Smooth muscle cell (in vitro differentiated cells): Measurements from ENCODE around the gene RBM38. TPM values are rescaled to one million over a fixed set of nuclear protein-coding genes. Genes with fewer than 3 reads are reported as not detected.

ENCODE experiments used
- DNase-seq: peaks from one replicate; lab custom pipeline; 2025; ENCODE audit not compliant: unreplicated experiment; lab: John Stamatoyannopoulos, UW
- H2AFZ ChIP-seq: fragments of 200-600 bp; sonication (generic); 2 replicates; pipeline ENCODE4 v1.6.0; 2016; ENCODE audit warnings: antibody characterized with exemption, low read depth, mild to moderate bottlenecking
- H3F3A ChIP-seq: fragments of 200-600 bp; sonication (generic); 2 replicates; pipeline ENCODE4 v1.6.0; 2017; ENCODE audit warnings: antibody characterized with exemption, low read depth
- H3K27ac ChIP-seq: fragments of 200-600 bp; sonication (generic); 2 replicates; pipeline ENCODE4 v1.5.1; 2016; ENCODE audit warnings: low read depth, mild to moderate bottlenecking
- H3K27me3 ChIP-seq: fragments of 200-600 bp; sonication (generic); 2 replicates; pipeline ENCODE4 v1.6.1; 2016; ENCODE audit warnings: low read depth, mild to moderate bottlenecking
- H3K36me3 ChIP-seq: fragments of 200-600 bp; sonication (generic); 2 replicates; pipeline ENCODE4 v1.5.1; 2016; ENCODE audit warnings: low read depth
- H3K4me1 ChIP-seq: fragments of 200-600 bp; sonication (generic); 2 replicates; pipeline ENCODE4 v1.5.1; 2016; ENCODE audit warnings: low read depth
- H3K4me2 ChIP-seq: fragments of 200-600 bp; sonication (generic); 2 replicates; pipeline ENCODE4 v1.6.0; 2016; ENCODE audit warnings: mild to moderate bottlenecking
- H3K4me3 ChIP-seq: fragments of 200-600 bp; sonication (generic); 2 replicates; pipeline ENCODE4 v1.5.1; 2016; ENCODE audit warnings: mild to moderate bottlenecking
- H3K79me2 ChIP-seq: fragments of 200-600 bp; sonication (generic); 2 replicates; pipeline ENCODE4 v1.6.0; 2016; ENCODE audit warnings: low read depth, mild to moderate bottlenecking
- H3K9ac ChIP-seq: fragments of 200-600 bp; sonication (generic); 2 replicates; pipeline ENCODE4 v1.6.0; 2016; ENCODE audit warnings: low read depth
- H3K9me3 ChIP-seq: fragments of 200-600 bp; sonication (generic); replicated peaks from 2 replicates; pipeline ENCODE4 v1.5.1; 2016; ENCODE audit warnings: low read depth
- H4K20me1 ChIP-seq: fragments of 200-600 bp; sonication (generic); 2 replicates; pipeline ENCODE4 v1.6.0; 2016; ENCODE audit warnings: low read depth
- WGBS: methylation state at CpG from one replicate; pipeline ENCODE4 v1.1.7; 2016; ENCODE audit warnings: low lambda C conversion rate; 5-methylcytosine and 5-hydroxymethylcytosine counted together
- polyA plus RNA-seq: library from polyadenylated mRNA; unstranded; fragments of >200 nt; fragmentation: Nextera tagmentation; extraction: Ambion mirVana; gene quantifications from 2 replicates; pipeline ENCODE4 v1.2.1, GENCODE V29; 2016
- total RNA-seq: library from RNA; depleted of rRNA; stranded (reverse); fragments of >200 nt; gene quantifications from 2 replicates; pipeline ENCODE4 v1.2.3, GENCODE V29; 2014
- TF ChIP-seq, protein P1 (sequence below): fragments of 200-600 bp; sonication (generic); IDR thresholded peaks from 2 replicates; pipeline ENCODE4 v1.5.1; 2017; ENCODE audit warnings: borderline replicate concordance, mild to moderate bottlenecking, antibody characterized with exemption; ENCODE audit not compliant: insufficient read depth, poor library complexity, severe bottlenecking

RBM38 gene
- total and polyA plus RNA-seq, 2 experiments from 2014 or later = 12.0 to 12.7 TPM

DNA sequence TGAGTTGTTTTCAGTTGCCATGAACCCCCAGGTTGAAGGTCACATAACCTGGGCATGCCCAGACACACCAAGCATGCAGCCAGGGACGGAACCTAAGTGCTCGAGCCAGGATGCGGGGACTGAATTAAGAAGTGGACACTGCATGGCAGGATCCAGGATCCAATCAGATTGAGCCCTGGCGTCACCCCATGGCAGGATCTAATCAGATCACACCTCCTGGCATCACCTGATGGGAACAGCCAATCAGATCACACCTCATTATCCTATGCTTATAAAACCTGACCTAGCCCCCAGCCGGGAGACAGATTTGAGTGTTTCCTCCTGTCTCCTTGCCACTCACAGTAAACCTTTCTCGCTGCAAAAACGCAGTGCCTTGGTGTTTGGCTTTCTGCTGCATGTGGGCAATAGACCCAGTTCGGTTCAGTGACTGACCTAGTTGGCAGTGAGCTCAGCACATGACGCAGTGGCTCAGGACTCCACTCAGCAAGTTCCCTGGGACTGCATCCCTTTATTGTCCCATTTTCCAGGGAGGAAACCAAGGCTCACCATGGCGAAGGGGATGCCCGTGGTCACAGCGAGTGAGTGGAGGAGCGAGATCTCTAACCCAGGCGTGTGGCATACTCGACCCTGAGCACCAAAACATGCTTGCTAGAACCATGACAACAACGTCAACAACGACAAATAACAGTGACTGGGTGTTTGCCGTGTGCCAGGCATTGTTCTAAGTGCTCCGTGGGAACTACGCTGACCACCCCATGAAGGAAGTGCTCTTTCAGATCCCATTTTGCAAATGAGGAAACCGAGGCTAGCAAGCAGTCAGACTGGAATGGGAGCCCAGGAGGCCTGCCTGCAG lies 66.3 kb downstream of the RBM38 start:
- Histone ChIP-seq H4K20me1 (no peaks in the 10 kb centered on the region), H3K4me2 (no peak overlapping the region), H3K36me3 (no peaks in the 10 kb centered on the region), H3K27me3 (no peaks in the 10 kb centered on the region), H3F3A (no peaks in the 10 kb centered on the region), H3K79me2 (no peaks in the 10 kb centered on the region), H3K27ac (no peak overlapping the region), H3K4me1 (no peaks in the 10 kb centered on the region), H3K9ac (no peak overlapping the region), H3K9me3 (no peaks in the 10 kb centered on the region), H2AFZ (no peak overlapping the region), H3K4me3 (no peak overlapping the region)
- 94% methylated on average over 21 of the region's 21 CpGs for WGBS
- TF ChIP-seq, protein P1, sequence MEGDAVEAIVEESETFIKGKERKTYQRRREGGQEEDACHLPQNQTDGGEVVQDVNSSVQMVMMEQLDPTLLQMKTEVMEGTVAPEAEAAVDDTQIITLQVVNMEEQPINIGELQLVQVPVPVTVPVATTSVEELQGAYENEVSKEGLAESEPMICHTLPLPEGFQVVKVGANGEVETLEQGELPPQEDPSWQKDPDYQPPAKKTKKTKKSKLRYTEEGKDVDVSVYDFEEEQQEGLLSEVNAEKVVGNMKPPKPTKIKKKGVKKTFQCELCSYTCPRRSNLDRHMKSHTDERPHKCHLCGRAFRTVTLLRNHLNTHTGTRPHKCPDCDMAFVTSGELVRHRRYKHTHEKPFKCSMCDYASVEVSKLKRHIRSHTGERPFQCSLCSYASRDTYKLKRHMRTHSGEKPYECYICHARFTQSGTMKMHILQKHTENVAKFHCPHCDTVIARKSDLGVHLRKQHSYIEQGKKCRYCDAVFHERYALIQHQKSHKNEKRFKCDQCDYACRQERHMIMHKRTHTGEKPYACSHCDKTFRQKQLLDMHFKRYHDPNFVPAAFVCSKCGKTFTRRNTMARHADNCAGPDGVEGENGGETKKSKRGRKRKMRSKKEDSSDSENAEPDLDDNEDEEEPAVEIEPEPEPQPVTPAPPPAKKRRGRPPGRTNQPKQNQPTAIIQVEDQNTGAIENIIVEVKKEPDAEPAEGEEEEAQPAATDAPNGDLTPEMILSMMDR = no peak
- DNase-seq = no peak

DNA sequence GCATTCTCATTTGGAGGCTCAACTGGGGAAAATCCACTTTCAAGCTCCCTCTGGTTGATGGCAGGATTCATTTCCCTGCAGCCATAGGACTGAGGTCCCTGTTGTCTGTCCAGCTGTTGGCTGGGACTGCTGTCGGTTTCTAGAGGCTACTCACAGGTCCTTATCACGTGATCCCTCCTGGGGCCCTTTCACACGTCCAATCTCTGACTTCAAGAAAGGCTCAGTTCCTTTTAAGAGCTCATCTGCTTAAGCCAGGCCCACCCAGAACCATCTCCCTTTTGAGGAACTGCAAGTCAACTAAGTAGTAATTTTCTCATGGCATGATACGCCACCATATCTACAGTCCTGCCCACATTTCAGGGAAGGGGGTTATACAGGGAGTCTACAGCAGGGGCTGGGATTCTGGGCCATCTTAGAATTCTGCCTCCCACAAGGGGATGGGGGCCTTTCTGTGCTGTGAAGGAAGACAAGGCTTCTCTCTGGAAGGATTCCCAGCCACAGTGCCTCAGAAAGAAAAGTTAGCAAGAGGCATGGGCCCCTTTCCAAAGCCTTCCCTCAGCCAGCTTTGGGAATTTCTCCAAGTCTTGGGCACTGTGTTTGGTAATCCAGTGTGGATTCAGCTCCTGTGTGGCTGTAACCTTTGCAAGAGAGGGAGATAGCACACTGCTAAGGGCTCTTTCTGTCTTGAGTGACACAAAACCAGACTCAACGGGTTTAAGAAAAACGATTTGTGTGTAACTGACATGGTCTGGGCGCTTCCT lies 67.4 kb downstream of the RBM38 start:
- no peaks in the 10 kb centered on the region for H4K20me1 ChIP-seq
- H3K9me3 ChIP-seq = no peaks in the 10 kb centered on the region
- no peaks in the 10 kb centered on the region for H3F3A ChIP-seq
- no peak overlapping the region for H2AFZ ChIP-seq
- TF ChIP-seq, protein P1 = no peak
- H3K4me3 ChIP-seq = no peak overlapping the region
- no peak overlapping the region for H3K27ac ChIP-seq
- no peaks in the 10 kb centered on the region for H3K36me3 ChIP-seq
- DNase-seq = no peak
- H3K4me1 ChIP-seq = no peaks in the 10 kb centered on the region
- no peaks in the 10 kb centered on the region for H3K27me3 ChIP-seq
- WGBS = 78% methylated on average over 7 of the region's 7 CpGs
- no peak overlapping the region for H3K4me2 ChIP-seq
- H3K9ac ChIP-seq = no peak overlapping the region
- no peaks in the 10 kb centered on the region for H3K79me2 ChIP-seq

Other genes with a start within 250 kb of the RBM38 start
- 18.1 and 19.0 TPM in 2 replicates for gene BMP7, start 124.8 kb upstream of the RBM38 start, total RNA-seq
- gene BMP7, start 124.8 kb upstream of the RBM38 start, polyA plus RNA-seq = 28.3 and 37.3 TPM in 2 replicates
- gene SPO11, start 61.6 kb upstream of the RBM38 start, total RNA-seq = not detected in 2 replicates
- not detected in 2 replicates for gene SPO11, start 61.6 kb upstream of the RBM38 start, polyA plus RNA-seq
- gene RAE1, start 40.1 kb upstream of the RBM38 start, total RNA-seq = 34.9 and 35.6 TPM in 2 replicates
- gene RAE1, start 40.1 kb upstream of the RBM38 start, polyA plus RNA-seq = 53.5 and 61.7 TPM in 2 replicates
- not detected in 2 replicates for gene CTCFL, start 133.7 kb downstream of the RBM38 start, total RNA-seq
- not detected in 2 replicates for gene CTCFL, start 133.7 kb downstream of the RBM38 start, polyA plus RNA-seq
- not detected in 2 replicates for gene PCK1, start 169.7 kb downstream of the RBM38 start, total RNA-seq
- gene PCK1, start 169.7 kb downstream of the RBM38 start, polyA plus RNA-seq = not detected in 2 replicates
- not detected in 2 replicates for gene ZBP1, start 229.0 kb downstream of the RBM38 start, total RNA-seq
- gene ZBP1, start 229.0 kb downstream of the RBM38 start, polyA plus RNA-seq = 0.50 TPM in 1 of 2 replicates, not detected in the other